Left lung (tissue), 10 donors: ENCODE data around the gene BCL7A. TPM values are rescaled to one million over a fixed set of nuclear protein-coding genes. Genes with fewer than 3 reads are reported as not detected.

ENCODE experiments used
- ATAC-seq: fragments of 200-7000 bp; cut with Tn5 transposase; one replicate; pipeline ENCODE4 v1.9.1; 2020; ENCODE audit warnings: moderate library complexity
- DNase-seq, 4 donors: peaks; one replicate each; pipeline ENCODE4 v3.0.0-alpha.2; 2013 to 2020
- H3K27ac ChIP-seq, 2 donors: fragments of 200-600 bp; sonication (generic) in 1 of 2; one replicate each; pipeline versions ENCODE4 v1.5.0 to v1.8.0; 2020 to 2021
- H3K27me3 ChIP-seq, 2 donors: fragments of 200-600 bp; sonication (generic) in 1 of 2; one replicate each; pipeline versions ENCODE4 v1.5.0 to v1.8.0; 2020 to 2021
- H3K36me3 ChIP-seq, 2 donors: fragments of 200-600 bp; sonication (generic) in 1 of 2; one replicate each; pipeline versions ENCODE4 v1.5.0 to v1.8.0; 2020 to 2021
- H3K4me1 ChIP-seq, 2 donors: fragments of 200-600 bp; one replicate each; pipeline ENCODE4 v1.8.0; 2021
- H3K4me3 ChIP-seq, 2 donors: fragments of 200-600 bp; sonication (generic) in 1 of 2; one replicate each; pipeline versions ENCODE4 v1.5.0 to v1.8.0; 2020 to 2021; ENCODE audit warnings: mild to moderate bottlenecking in 1 of 2
- H3K9me3 ChIP-seq, 2 donors: fragments of 200-600 bp; sonication (generic) in 1 of 2; one replicate each; pipeline versions ENCODE4 v1.5.0 to v1.8.0; 2020 to 2021
- intact Hi-C, 2 donors: fragments of 100-400 bp; cut with DNase I; formaldehyde crosslinking; loops; one replicate each; pipeline versions ENCODE4 v1.11.2 to v1.14.2; 2022
- polyA plus RNA-seq, 6 donors: library from polyadenylated mRNA; unstranded; fragments of 120-200 nt; gene quantifications; one replicate each; pipeline ENCODE4 v1.2.1, GENCODE V29; 2013; ENCODE audit not compliant: insufficient read length in 6 of 6
- total RNA-seq, 2 donors: library from RNA; stranded (reverse); fragmentation: NEBNext Ultra II Directional; extraction: Animal tissue kit (Norgen Biotek cat#: 25700); gene quantifications; one replicate each; pipeline ENCODE4 v1.2.1, GENCODE V29; 2021
- TF ChIP-seq, protein P1 (sequence below), 2 donors: fragments of 200-600 bp; sonication (generic) in 1 of 2; IDR thresholded peaks; one replicate each; pipeline versions ENCODE4 v1.5.0 to v1.8.0; 2021; ENCODE audit warnings: antibody characterized with exemption in 2 of 2
- donor health status: DM: no; HTN: yes; CAD: no.
- donor health status: DM: no; HTN: no; CAD: no.

The BCL7A gene
- total and polyA plus RNA-seq, 8 donors: 7.0 to 18.4 (median 16.8) TPM

DNA sequence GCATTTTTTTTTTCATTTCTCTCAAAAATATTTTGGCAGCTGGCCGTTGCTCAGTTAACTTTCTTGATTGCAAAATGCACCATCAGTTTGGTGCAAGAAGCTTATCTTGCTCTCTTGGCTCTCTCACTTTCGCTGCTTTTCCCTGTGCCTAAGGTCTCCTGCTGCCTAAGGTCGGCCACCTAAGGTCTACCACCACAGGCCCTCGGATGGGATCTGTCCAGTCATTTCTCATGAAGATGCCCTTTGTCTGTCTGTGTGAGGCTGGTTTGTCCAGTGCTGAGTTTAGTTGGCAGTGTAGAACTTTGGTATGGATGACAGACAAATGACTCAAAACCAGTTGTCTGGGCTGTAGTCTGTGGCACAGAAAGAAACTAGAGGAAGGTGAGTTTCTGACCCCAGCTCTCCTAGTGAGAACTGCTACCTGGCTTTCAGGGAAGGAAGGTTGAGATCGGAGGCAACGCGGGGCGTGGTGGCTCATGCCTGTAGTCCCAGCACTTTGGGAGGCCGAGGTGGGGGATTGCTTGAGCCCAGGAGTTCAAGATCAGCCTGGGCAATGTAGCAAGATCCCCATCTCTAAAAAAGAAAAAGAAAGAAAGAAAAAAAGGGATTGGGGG is 59.5 kb downstream of the BCL7A start:
- DNase-seq: peak; percentile 33 to 70 (median 59)
- intact Hi-C loops: no loop called here

DNA sequence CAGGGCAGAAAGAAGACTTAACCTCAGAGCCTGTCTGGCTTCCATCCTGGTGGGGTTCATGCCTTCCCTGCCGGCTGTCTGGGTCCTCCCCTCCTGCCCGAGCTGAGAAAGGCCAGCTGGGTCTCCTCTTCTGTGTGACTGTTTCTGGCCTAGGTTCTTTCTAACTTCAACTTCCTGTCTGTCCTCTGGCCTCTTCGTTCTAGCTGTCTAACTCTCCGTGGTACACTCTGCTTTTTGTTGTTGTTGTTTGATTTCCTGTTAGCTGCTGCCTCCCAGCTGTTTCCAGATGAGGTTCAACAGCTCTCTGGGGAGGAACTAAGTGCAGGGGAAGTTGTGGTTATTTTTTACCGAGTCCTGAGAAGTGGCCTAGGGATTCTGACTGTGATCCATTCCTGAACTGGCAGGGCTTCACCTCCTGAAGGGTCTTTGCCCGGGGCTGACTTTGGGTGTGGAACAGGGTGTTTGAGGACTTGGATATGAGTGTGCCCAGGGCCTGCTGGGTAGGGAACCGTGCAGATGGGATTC is 60.1 kb downstream of the BCL7A start:
- Histone ChIP-seq H3K27me3 (no peaks in the 10 kb centered on the region), H3K4me1 (peaks cover 25 to 77% of the 10 kb centered on the region in 2 donors), H3K36me3 (peaks cover 0 to 31% of the 10 kb centered on the region in 2 donors), H3K27ac (peak overlapping the region; percentile 82 to 93), H3K9me3 (no peaks in the 10 kb centered on the region), H3K4me3 (peak overlapping the region in 1 of 2 donors; percentile 65)
- TF ChIP-seq, protein P1, sequence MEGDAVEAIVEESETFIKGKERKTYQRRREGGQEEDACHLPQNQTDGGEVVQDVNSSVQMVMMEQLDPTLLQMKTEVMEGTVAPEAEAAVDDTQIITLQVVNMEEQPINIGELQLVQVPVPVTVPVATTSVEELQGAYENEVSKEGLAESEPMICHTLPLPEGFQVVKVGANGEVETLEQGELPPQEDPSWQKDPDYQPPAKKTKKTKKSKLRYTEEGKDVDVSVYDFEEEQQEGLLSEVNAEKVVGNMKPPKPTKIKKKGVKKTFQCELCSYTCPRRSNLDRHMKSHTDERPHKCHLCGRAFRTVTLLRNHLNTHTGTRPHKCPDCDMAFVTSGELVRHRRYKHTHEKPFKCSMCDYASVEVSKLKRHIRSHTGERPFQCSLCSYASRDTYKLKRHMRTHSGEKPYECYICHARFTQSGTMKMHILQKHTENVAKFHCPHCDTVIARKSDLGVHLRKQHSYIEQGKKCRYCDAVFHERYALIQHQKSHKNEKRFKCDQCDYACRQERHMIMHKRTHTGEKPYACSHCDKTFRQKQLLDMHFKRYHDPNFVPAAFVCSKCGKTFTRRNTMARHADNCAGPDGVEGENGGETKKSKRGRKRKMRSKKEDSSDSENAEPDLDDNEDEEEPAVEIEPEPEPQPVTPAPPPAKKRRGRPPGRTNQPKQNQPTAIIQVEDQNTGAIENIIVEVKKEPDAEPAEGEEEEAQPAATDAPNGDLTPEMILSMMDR (IDR thresholded peaks at IDR 0.05): no peak
- ATAC-seq (peak; percentile 6), DNase-seq (peak; percentile 40 to 94 (median 70))
- intact Hi-C loops: no loop called here

More for the DNA sequence above, 59.5 kb downstream of the BCL7A start:
- peak overlapping the region; percentile 82 to 93 for H3K27ac ChIP-seq
- peaks cover 24 to 72% of the 10 kb centered on the region in 2 donors for H3K4me1 ChIP-seq
- H3K4me3 ChIP-seq: peak overlapping the region; percentile 65 to 92
- TF ChIP-seq, protein P1 (IDR thresholded peaks at IDR 0.05): no peak
- H3K36me3 ChIP-seq: peaks cover 0 to 25% of the 10 kb centered on the region in 2 donors
- no peaks in the 10 kb centered on the region for H3K9me3 ChIP-seq
- H3K27me3 ChIP-seq: no peaks in the 10 kb centered on the region
- no peak for ATAC-seq

DNA sequence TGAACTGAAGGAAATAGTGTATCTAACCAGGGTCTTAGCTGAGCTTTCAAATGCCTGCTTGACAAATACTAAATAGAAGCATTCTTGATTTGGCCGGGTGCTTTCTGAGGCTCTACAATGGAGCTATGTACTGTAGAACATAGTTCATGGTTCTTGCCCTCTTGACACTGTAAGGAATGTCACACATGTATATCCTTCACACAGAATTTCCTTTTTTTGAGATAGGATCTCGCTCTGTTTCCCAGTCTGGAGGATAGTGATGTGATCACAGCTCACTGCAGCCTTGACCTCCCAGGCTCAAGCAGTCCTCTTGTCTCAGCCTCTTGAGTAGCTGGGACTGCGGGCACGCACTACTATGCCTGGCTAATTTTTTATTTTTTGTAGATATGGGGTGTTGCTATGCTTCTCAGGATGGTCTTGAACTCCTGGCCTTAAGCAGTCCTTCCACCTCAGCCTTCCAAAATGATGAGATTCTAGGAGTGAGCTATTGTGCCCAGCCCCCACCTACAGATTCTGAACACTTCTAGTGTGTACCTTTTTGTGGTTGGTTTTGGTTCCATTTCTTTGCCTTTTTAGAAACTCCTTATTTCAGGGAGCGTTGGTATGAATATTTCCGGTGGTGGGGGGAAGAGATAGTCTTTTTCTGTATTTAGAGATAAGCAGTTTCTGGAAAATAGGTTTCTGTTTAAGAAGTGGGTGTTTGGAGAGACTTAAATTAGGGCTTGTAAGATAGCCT is 61.1 kb downstream of the BCL7A start:
- ATAC-seq: no peak
- peaks cover 28 to 77% of the 10 kb centered on the region in 2 donors for H3K4me1 ChIP-seq
- H3K27me3 ChIP-seq: no peaks in the 10 kb centered on the region
- intact Hi-C loops: no loop called here
- TF ChIP-seq, protein P1 (IDR thresholded peaks at IDR 0.05): no peak
- H3K9me3 ChIP-seq: no peaks in the 10 kb centered on the region
- peak in 1 of 4 donors; percentile 19 for DNase-seq
- H3K27ac ChIP-seq: peak overlapping the region in 1 of 2 donors; percentile 93
- H3K36me3 ChIP-seq: peaks cover 0 to 34% of the 10 kb centered on the region in 2 donors
- H3K4me3 ChIP-seq: peak overlapping the region in 1 of 2 donors; percentile 65

DNA sequence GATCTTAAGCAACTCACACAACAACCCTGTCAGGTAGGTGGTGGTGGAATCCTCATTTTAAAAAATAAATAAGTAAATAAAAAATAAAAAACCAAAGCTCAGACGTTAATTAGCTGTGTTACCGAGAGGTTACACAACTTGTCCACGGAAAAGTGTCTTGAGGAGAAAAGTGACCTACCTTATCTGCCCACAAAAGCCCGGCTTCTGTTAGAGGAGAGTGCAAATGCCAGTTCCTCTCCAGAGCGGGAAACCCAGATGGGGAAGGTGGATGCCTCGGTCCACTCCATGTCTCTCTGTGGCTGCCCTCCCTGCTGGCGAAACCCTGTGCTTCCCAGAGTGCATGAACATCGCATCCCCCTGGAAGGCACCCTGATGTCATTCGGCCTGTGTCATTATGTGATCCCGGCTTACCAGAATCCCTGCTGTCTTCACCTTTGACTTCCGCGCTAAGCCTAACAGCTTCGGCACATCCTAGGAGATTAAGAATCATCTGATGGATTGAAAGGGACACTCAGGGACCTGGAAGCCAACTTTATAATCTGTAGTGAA is 63.2 kb downstream of the BCL7A start:
- intact Hi-C loops: no loop called here

More for the DNA sequence above, 63.2 kb downstream of the BCL7A start:
- ATAC-seq (no peak), DNase-seq (peak in 1 of 4 donors; percentile 28)
- H3K4me1 ChIP-seq: peaks cover 31 to 82% of the 10 kb centered on the region in 2 donors
- no peak overlapping the region for H3K27ac ChIP-seq
- H3K36me3 ChIP-seq: peaks cover 0 to 41% of the 10 kb centered on the region in 2 donors
- TF ChIP-seq, protein P1 (IDR thresholded peaks at IDR 0.05): no peak
- H3K4me3 ChIP-seq: no peak overlapping the region
- no peaks in the 10 kb centered on the region for H3K9me3 ChIP-seq
- H3K27me3 ChIP-seq: no peaks in the 10 kb centered on the region
